Suprapubic skin (tissue), 4 donors: Measurements from ENCODE around the gene RRP1. TPM values are rescaled to one million over a fixed set of nuclear protein-coding genes. Genes with fewer than 3 reads are reported as not detected.

Experiments
- DNase-seq, 2 donors: peaks; one replicate each; pipeline ENCODE4 v3.0.0-alpha.2; 2019; ENCODE audit warnings: low spot score in 2 of 2
- H3K27ac ChIP-seq: fragments of 200-600 bp; sonication (generic); one replicate; pipeline ENCODE4 v1.5.1; 2019
- H3K27me3 ChIP-seq: fragments of 200-600 bp; sonication (generic); one replicate; pipeline ENCODE4 v1.5.1; 2019
- H3K36me3 ChIP-seq: fragments of 200-600 bp; sonication (generic); one replicate; pipeline ENCODE4 v1.5.1; 2019
- H3K4me1 ChIP-seq: fragments of 200-600 bp; sonication (generic); one replicate; pipeline ENCODE4 v1.5.1; 2019
- H3K4me3 ChIP-seq: fragments of 200-600 bp; sonication (generic); one replicate; pipeline ENCODE4 v1.5.1; 2019; ENCODE audit warnings: mild to moderate bottlenecking
- H3K9me3 ChIP-seq: fragments of 200-600 bp; sonication (generic); one replicate; pipeline ENCODE4 v1.5.1; 2019
- EP300 ChIP-seq: sonication (generic); formaldehyde crosslinking; IDR thresholded peaks from one replicate; pipeline ENCODE4 v1.6.1; 2017; ENCODE audit warnings: antibody characterized with exemption
- POLR2A ChIP-seq, 2 donors: fragments of 450-650 bp; IDR thresholded peaks; one replicate each; pipeline ENCODE4 v1.6.1; 2017; ENCODE audit warnings: antibody characterized with exemption in 2 of 2, mild to moderate bottlenecking in 2 of 2, moderate library complexity in 2 of 2
- POLR2AphosphoS5 ChIP-seq, 3 donors: sonication (generic); formaldehyde crosslinking; IDR thresholded peaks; one replicate each; pipeline ENCODE4 v1.6.1; 2017; ENCODE audit warnings: antibody characterized with exemption in 3 of 3
- WGBS: methylation state at CpG from one replicate; pipeline ENCODE4 v1.1.5; 2018; 5-methylcytosine and 5-hydroxymethylcytosine counted together
- total RNA-seq, 4 donors: library from RNA; depleted of rRNA; stranded (reverse); fragments of >200 nt; gene quantifications; one replicate each; pipeline ENCODE4 v1.1.0, GENCODE V29; 2016
- TF ChIP-seq, protein P1 (sequence below), 2 donors: fragments of 200-600 bp in 1 of 2; fragments of 450-650 bp in 1 of 2; sonication (generic) in 1 of 2; IDR thresholded peaks; one replicate each; pipeline ENCODE4 v1.5.1; 2016 to 2019; ENCODE audit warnings: antibody characterized with exemption in 2 of 2, mild to moderate bottlenecking in 1 of 2, moderate library complexity in 1 of 2

RRP1 gene
- total RNA-seq, 4 donors from 2014 or later = 22.5 to 34.6 (median 28.4) TPM

GRCh38 chr21:43811262-43812105, 22.1 kb downstream of the RRP1 start:
- Histone ChIP-seq H3K4me1 (peaks cover 58% of the 10 kb centered on the region), H3K27ac (peak overlapping the region; percentile 59), H3K27me3 (no peaks in the 10 kb centered on the region), H3K4me3 (peak overlapping the region; percentile 48), H3K36me3 (no peaks in the 10 kb centered on the region), H3K9me3 (no peaks in the 10 kb centered on the region)
- TF ChIP-seq, protein P1, sequence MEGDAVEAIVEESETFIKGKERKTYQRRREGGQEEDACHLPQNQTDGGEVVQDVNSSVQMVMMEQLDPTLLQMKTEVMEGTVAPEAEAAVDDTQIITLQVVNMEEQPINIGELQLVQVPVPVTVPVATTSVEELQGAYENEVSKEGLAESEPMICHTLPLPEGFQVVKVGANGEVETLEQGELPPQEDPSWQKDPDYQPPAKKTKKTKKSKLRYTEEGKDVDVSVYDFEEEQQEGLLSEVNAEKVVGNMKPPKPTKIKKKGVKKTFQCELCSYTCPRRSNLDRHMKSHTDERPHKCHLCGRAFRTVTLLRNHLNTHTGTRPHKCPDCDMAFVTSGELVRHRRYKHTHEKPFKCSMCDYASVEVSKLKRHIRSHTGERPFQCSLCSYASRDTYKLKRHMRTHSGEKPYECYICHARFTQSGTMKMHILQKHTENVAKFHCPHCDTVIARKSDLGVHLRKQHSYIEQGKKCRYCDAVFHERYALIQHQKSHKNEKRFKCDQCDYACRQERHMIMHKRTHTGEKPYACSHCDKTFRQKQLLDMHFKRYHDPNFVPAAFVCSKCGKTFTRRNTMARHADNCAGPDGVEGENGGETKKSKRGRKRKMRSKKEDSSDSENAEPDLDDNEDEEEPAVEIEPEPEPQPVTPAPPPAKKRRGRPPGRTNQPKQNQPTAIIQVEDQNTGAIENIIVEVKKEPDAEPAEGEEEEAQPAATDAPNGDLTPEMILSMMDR (IDR thresholded peaks at IDR 0.05) = no peak
- no peak for TF ChIP-seq POLR2A (IDR thresholded peaks at IDR 0.05)
- TF ChIP-seq EP300 = no peak
- TF ChIP-seq POLR2AphosphoS5 (IDR thresholded peaks at IDR 0.05) = no peak
- no peak for DNase-seq
- WGBS = 32% methylated on average over 13 of the region's 24 CpGs

- Histone ChIP-seq H3K27me3 (no peaks in the 10 kb centered on the region), H3K4me3 (peak overlapping the region; percentile 48), H3K4me1 (peaks cover 58% of the 10 kb centered on the region), H3K36me3 (no peaks in the 10 kb centered on the region), H3K27ac (peak overlapping the region; percentile 59), H3K9me3 (no peaks in the 10 kb centered on the region)
- DNase-seq = no peak
- TF ChIP-seq POLR2A (IDR thresholded peaks at IDR 0.05) = no peak
- peak in 2 of 3 donors; percentile 20 to 60 for TF ChIP-seq POLR2AphosphoS5 (IDR thresholded peaks at IDR 0.05)
- 19% methylated on average over 15 of the region's 27 CpGs for WGBS
These were observed 22.9 kb downstream of the RRP1 start for GRCh38 chr21:43812139-43812821.

DNA sequence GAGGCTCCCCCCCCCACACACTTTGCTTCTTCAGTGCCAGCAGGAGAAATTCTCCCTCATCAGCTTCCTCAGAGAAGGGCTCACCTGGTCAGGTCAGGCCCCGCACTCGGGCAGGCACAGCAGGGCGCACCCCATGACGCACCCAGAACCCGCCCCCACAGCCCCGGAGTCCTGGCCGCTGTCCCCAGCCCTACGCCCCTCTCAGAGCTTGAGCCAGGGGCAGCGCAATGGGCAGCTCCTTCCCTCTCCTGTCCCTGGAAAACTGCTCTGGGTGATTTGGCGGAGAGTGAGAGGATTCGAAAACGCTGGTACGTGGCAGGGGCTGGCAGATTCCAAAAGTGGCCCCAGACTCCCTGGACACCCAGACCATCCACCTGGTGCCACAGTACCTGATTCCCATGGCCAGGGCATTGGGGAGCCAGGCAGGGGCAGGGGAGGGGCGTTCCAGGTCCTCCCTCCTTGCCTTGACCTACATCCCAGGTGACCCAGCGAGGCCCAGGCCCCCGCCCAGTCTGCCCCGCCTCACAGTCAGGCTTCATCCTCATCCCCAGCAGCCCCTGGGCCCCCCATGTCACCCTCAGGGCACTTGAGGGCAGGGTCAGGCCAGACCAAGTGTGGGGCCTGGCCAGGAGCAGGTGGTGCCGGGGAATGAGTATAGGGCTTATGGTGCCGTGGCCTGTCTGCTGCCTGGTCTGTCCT, 23.7 kb downstream of the RRP1 start:
- Histone ChIP-seq H3K4me3 (peak overlapping the region; percentile 48), H3K27me3 (no peaks in the 10 kb centered on the region), H3K27ac (peak overlapping the region; percentile 59), H3K36me3 (no peaks in the 10 kb centered on the region), H3K9me3 (no peaks in the 10 kb centered on the region), H3K4me1 (peaks cover 58% of the 10 kb centered on the region)
- TF ChIP-seq POLR2A (IDR thresholded peaks at IDR 0.05) (no peak), EP300 (no peak), POLR2AphosphoS5 (IDR thresholded peaks at IDR 0.05) (no peak)
- TF ChIP-seq, protein P1 (IDR thresholded peaks at IDR 0.05) = no peak
- no peak for DNase-seq
- 50% methylated on average over 13 of the region's 19 CpGs for WGBS

- no peak for TF ChIP-seq POLR2AphosphoS5 (IDR thresholded peaks at IDR 0.05)
- TF ChIP-seq POLR2A (IDR thresholded peaks at IDR 0.05) = no peak
- TF ChIP-seq, protein P1 (IDR thresholded peaks at IDR 0.05) = no peak
- no peak for TF ChIP-seq EP300
- Histone ChIP-seq H3K4me3 (no peak overlapping the region), H3K36me3 (no peaks in the 10 kb centered on the region), H3K9me3 (no peaks in the 10 kb centered on the region), H3K4me1 (peaks cover 58% of the 10 kb centered on the region), H3K27ac (peak overlapping the region; percentile 59), H3K27me3 (no peaks in the 10 kb centered on the region)
- DNase-seq = no peak
- WGBS = 69% methylated on average over 3 of the region's 5 CpGs
These were observed 24.2 kb downstream of the RRP1 start for GRCh38 chr21:43813656-43813980.

DNA sequence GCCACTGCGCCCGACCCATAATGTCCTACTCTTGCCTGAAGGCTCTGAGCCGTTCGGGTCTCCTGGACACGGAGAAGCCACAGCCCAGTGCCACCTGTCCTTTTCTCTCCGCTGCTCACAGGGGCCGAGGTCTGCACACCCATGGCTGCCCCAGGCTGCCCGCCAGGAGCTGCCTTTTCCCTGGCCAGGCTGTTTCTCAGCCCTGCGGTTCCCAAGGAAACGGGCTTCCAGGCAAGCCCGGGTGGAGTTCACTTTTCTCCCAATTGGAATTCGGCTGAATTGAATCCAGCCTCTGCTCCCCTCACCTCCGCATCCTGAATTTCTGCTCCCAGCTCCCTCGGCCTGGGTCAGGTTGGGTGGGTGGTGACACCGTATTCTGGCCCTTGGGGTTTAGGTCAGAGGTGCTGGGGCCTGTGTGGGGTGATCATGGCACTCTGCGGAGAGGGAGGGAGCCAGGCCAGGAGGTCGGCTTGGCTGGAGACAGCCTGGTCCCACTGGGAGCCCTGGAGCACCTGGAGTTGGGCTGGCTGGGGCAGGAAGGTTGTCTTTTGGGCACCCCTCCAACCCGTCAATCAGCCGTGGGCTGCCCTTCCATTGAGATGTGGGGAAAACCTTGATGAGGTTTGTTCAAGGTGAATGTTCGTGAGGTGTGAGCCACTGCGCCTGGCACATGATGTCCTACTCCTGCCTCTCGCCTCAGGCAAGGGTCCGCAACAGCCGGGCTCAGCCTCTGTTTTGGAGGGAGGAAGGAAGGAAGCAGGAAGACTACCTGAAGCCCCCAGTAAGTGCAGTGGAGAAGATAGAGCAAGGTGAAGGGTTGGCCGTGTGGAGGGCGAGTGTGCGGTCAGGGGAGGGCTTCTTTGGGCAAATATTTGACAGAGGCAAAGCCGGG, 25.1 kb downstream of the RRP1 start:
- Histone ChIP-seq H3K27ac (no peak overlapping the region), H3K4me1 (peaks cover 52% of the 10 kb centered on the region)
- 36% methylated on average over 24 of the region's 28 CpGs for WGBS

More for the DNA sequence above, 25.1 kb downstream of the RRP1 start:
- H3K27me3 ChIP-seq = no peaks in the 10 kb centered on the region
- TF ChIP-seq POLR2A (IDR thresholded peaks at IDR 0.05) (no peak), EP300 (no peak), POLR2AphosphoS5 (IDR thresholded peaks at IDR 0.05) (no peak)
- TF ChIP-seq, protein P1 (IDR thresholded peaks at IDR 0.05) = no peak
- H3K9me3 ChIP-seq = no peaks in the 10 kb centered on the region
- H3K4me3 ChIP-seq = no peak overlapping the region
- no peak for DNase-seq
- no peaks in the 10 kb centered on the region for H3K36me3 ChIP-seq
